Upper lobe of left lung (tissue), 6 donors: ENCODE data around the gene SOCS7. TPM values are rescaled to one million over a fixed set of nuclear protein-coding genes. Genes with fewer than 3 reads are reported as not detected.

Experiments
- ATAC-seq, 2 donors: fragments of 200-7000 bp; cut with Tn5 transposase; one replicate each; pipeline ENCODE4 v1.9.1; 2022; ENCODE audit warnings: mild to moderate bottlenecking in 2 of 2, moderate library complexity in 2 of 2; ENCODE audit not compliant: low FRiP score in 2 of 2
- DNase-seq, 2 donors: peaks; one replicate each; pipeline ENCODE4 v3.0.0-alpha.2; 2019 to 2020
- H3K27ac ChIP-seq, 4 donors: fragments of 200-600 bp; sonication (generic); one replicate each; pipeline ENCODE4 v1.5.1; 2016 to 2019
- H3K27me3 ChIP-seq, 4 donors: fragments of 200-600 bp; sonication (generic); one replicate each; pipeline ENCODE4 v1.5.1; 2017 to 2019
- H3K36me3 ChIP-seq, 4 donors: fragments of 200-600 bp; sonication (generic); one replicate each; pipeline ENCODE4 v1.5.1; 2016 to 2019
- H3K4me1 ChIP-seq, 4 donors: fragments of 200-600 bp; sonication (generic); one replicate each; pipeline ENCODE4 v1.5.1; 2018 to 2019
- H3K4me3 ChIP-seq, 4 donors: fragments of 200-600 bp; sonication (generic); one replicate each; pipeline ENCODE4 v1.5.1; 2017 to 2019; ENCODE audit warnings: mild to moderate bottlenecking in 2 of 4, moderate library complexity in 1 of 4
- H3K9me3 ChIP-seq, 4 donors: fragments of 200-600 bp; sonication (generic); one replicate each; pipeline ENCODE4 v1.5.1; 2018 to 2019
- CTCF ChIP-seq, 6 experiments: fragments of 450-650 bp in 4 of 6; fragments of 200-600 bp in 2 of 6; sonication (generic) in 2 of 6; IDR thresholded peaks; one replicate each; pipeline ENCODE4 v1.5.1; 2016 to 2019; ENCODE audit warnings: antibody characterized with exemption in 6 of 6
- EP300 ChIP-seq, 4 donors: sonication (generic); formaldehyde crosslinking; IDR thresholded peaks; one replicate each; pipeline ENCODE4 v1.5.1; 2017; ENCODE audit warnings: antibody characterized with exemption in 4 of 4, control low read depth in 2 of 4
- POLR2A ChIP-seq, 4 donors: fragments of 450-650 bp; IDR thresholded peaks; one replicate each; pipeline ENCODE4 v1.5.1; 2016 to 2017; ENCODE audit warnings: antibody characterized with exemption in 4 of 4, mild to moderate bottlenecking in 2 of 4
- POLR2AphosphoS5 ChIP-seq, 2 donors: sonication (generic); formaldehyde crosslinking; IDR thresholded peaks; one replicate each; pipeline ENCODE4 v1.5.1; 2017; ENCODE audit warnings: antibody characterized with exemption in 2 of 2
- WGBS, 2 donors: methylation state at CpG; one replicate each; pipeline ENCODE4 v1.1.5; 2017 to 2018; 5-methylcytosine and 5-hydroxymethylcytosine counted together
- total RNA-seq, 6 donors: library from RNA; depleted of rRNA in 4 of 6; stranded (reverse); fragments of >200 nt in 4 of 6; gene quantifications; one replicate each; pipeline versions ENCODE4 v1.1.0 to v1.2.1, GENCODE V29; 2016 to 2021
- donor health status: DM: no; HTN: no; CAD: no; lungs with moderate emphysema.
- donor health status: DM: no; HTN: yes; CAD: no; lungs with severe emphysema.

Gene SOCS7
- total RNA-seq, 6 donors from 2014 or later, result 17.5 to 40.4 (median 23.3) TPM

- Histone ChIP-seq H3K36me3 (peaks cover 10 to 45% (median 18%) of the 10 kb centered on the region in 4 donors), H3K4me3 (no peak overlapping the region), H3K4me1 (no peaks in the 10 kb centered on the region), H3K27ac (no peak overlapping the region), H3K27me3 (no peaks in the 10 kb centered on the region), H3K9me3 (no peaks in the 10 kb centered on the region)
- WGBS, 2 donors, result 46 to 70% methylated on average over 1 of the region's 1 CpG
- no peak for ATAC-seq
- TF ChIP-seq CTCF (IDR thresholded peaks at IDR 0.05) (no peak), EP300 (IDR thresholded peaks at IDR 0.05) (no peak), POLR2AphosphoS5 (IDR thresholded peaks at IDR 0.05) (no peak), POLR2A (IDR thresholded peaks at IDR 0.05) (no peak)
- DNase-seq, result no peak
Measured at GRCh38 chr17:38379448-38379847, 27.8 kb downstream of the SOCS7 start.

- DNase-seq (no peak), ATAC-seq (no peak)
- H3K36me3 ChIP-seq, result peaks cover 11 to 47% (median 42%) of the 10 kb centered on the region in 4 donors
- no peaks in the 10 kb centered on the region for H3K27me3 ChIP-seq
- no peaks in the 10 kb centered on the region for H3K4me1 ChIP-seq
- WGBS, 2 donors, result 93 to 94% methylated on average over 4 of the region's 4 CpGs
- TF ChIP-seq POLR2AphosphoS5 (IDR thresholded peaks at IDR 0.05) (no peak), CTCF (IDR thresholded peaks at IDR 0.05) (no peak), EP300 (IDR thresholded peaks at IDR 0.05) (no peak), POLR2A (IDR thresholded peaks at IDR 0.05) (no peak)
- no peak overlapping the region for H3K4me3 ChIP-seq
- no peak overlapping the region for H3K27ac ChIP-seq
- H3K9me3 ChIP-seq, result no peaks in the 10 kb centered on the region
Measured at GRCh38 chr17:38395090-38395489, 43.4 kb downstream of the SOCS7 start.

GRCh38 chr17:38397227-38397626 is 45.6 kb downstream of the SOCS7 start:
- Histone ChIP-seq H3K27me3 (no peaks in the 10 kb centered on the region), H3K9me3 (no peaks in the 10 kb centered on the region), H3K36me3 (peaks cover 18 to 68% (median 62%) of the 10 kb centered on the region in 4 donors), H3K4me3 (no peak overlapping the region), H3K27ac (no peak overlapping the region), H3K4me1 (no peaks in the 10 kb centered on the region)
- WGBS, 2 donors, result 67 to 77% methylated on average over 2 of the region's 2 CpGs
- ATAC-seq (no peak), DNase-seq (no peak)
- no peak for TF ChIP-seq CTCF (IDR thresholded peaks at IDR 0.05)
- no peak for TF ChIP-seq POLR2A (IDR thresholded peaks at IDR 0.05)
- no peak for TF ChIP-seq EP300 (IDR thresholded peaks at IDR 0.05)
- TF ChIP-seq POLR2AphosphoS5 (IDR thresholded peaks at IDR 0.05), result no peak

- ATAC-seq (no peak), DNase-seq (no peak)
- TF ChIP-seq EP300 (IDR thresholded peaks at IDR 0.05) (no peak), POLR2AphosphoS5 (IDR thresholded peaks at IDR 0.05) (no peak), CTCF (IDR thresholded peaks at IDR 0.05) (no peak), POLR2A (IDR thresholded peaks at IDR 0.05) (no peak)
- H3K9me3 ChIP-seq, result no peaks in the 10 kb centered on the region
- H3K4me3 ChIP-seq, result no peak overlapping the region
- H3K36me3 ChIP-seq, result peaks cover 18 to 78% (median 60%) of the 10 kb centered on the region in 4 donors
- no peak overlapping the region for H3K27ac ChIP-seq
- H3K27me3 ChIP-seq, result no peaks in the 10 kb centered on the region
- WGBS, 2 donors, result 76 to 83% methylated on average over 2 to 6 of the region's 6 CpGs
- H3K4me1 ChIP-seq, result no peaks in the 10 kb centered on the region
Measured at GRCh38 chr17:38400286-38400685, 48.6 kb downstream of the SOCS7 start.

GRCh38 chr17:38401459-38401858 is 49.8 kb downstream of the SOCS7 start:
- no peak for ATAC-seq
- no peaks in the 10 kb centered on the region for H3K9me3 ChIP-seq
- no peak overlapping the region for H3K27ac ChIP-seq
- no peak overlapping the region for H3K4me3 ChIP-seq
- 79 to 82% methylated on average over 4 of the region's 4 CpGs for WGBS, 2 donors
- H3K4me1 ChIP-seq, result no peaks in the 10 kb centered on the region
- no peaks in the 10 kb centered on the region for H3K27me3 ChIP-seq
- no peak for DNase-seq
- TF ChIP-seq POLR2AphosphoS5 (IDR thresholded peaks at IDR 0.05) (no peak), CTCF (IDR thresholded peaks at IDR 0.05) (no peak), EP300 (IDR thresholded peaks at IDR 0.05) (no peak), POLR2A (IDR thresholded peaks at IDR 0.05) (no peak)
- H3K36me3 ChIP-seq, result peaks cover 18 to 66% (median 50%) of the 10 kb centered on the region in 4 donors
